ENCODE results near the gene FUOM. TPM values are rescaled to one million over a fixed set of nuclear protein-coding genes. Genes with fewer than 3 reads are reported as not detected.
A peak's percentile ranks its signal among the peaks of the same experiment; 100 is the strongest.

The FUOM gene
- total and polyA plus RNA-seq, 9 of the 15 experiments (the other 6 are each of a cell fraction or from before 2014, with no cell fraction given): 1.8 to 96.1 (median 27.0) TPM

DNA sequence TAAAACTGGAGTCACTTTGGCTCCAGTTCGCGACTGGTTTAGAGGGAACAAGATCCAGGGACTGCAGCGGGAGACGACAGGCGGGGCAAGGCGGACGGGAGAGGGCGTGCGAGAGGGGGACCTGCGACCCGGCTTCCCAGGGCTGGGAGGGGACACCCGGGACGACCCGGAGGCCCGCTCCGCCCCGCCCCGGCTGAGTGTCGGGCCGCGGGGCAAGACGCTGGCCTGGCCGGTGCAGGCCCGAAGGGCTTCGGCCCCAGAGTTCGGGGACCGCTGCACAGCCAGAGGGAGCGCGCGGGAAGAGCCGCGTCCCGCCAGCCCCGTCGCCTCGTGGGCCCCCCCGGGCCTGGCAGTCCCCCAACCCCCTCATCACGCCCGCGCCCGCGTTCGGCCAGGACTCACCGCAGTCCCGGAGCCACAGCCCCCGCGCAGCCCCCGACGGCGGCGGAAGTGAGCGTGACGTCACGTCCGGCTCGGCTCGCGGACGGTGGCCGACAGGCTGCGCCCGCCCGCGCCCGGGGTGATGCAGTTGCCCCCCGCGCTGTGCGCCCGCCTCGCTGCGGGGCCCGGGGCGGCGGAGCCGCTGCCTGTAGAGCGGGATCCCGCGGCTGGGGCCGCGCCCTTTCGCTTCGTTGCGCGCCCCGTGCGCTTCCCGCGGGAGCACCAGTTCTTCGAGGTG is 49.3 kb downstream of the FUOM start, which contains the start of the genes TUBGCP2 and ZNF511 (continued):
- TF ChIP-seq MYBL2 (IDR thresholded peaks at IDR 0.05; ENCODE audit: low read depth) (no peak), MYBL2 (CRISPR knock-in tag; IDR thresholded peaks at IDR 0.05; ENCODE audit: borderline replicate concordance) (no peak), ZNF764 (CRISPR knock-in tag; IDR thresholded peaks at IDR 0.05; ENCODE audit: low read depth) (no peak), MEF2D (tag; conservative IDR thresholded peaks at IDR 0.05; ENCODE audit: low read depth) (no peak), NELFE (IDR thresholded peaks at IDR 0.05; ENCODE audit: insufficient read depth, insufficient read length) (no peak), CEBPB (tag; IDR thresholded peaks at IDR 0.05) (no peak), ZNF644 (tag; IDR thresholded peaks at IDR 0.05; ENCODE audit: low read depth) (no peak), RBM22 (IDR thresholded peaks at IDR 0.05; ENCODE audit: low read depth, low read length, poor library complexity, severe bottlenecking) (no peak), ZNF444 (CRISPR knock-in tag; IDR thresholded peaks at IDR 0.05) (no peak), ETV6 (IDR thresholded peaks at IDR 0.05; ENCODE audit: borderline replicate concordance in 1 of 2, low read depth in 2 of 2, low read length in 1 of 2) (no peak), ETV6 (CRISPR knock-in tag; IDR thresholded peaks at IDR 0.05; ENCODE audit: borderline replicate concordance) (no peak), ZNF384 (IDR thresholded peaks at IDR 0.05; ENCODE audit: low read depth, low read length) (no peak), HNRNPH1 (optimal IDR thresholded peaks at IDR 0.05; ENCODE audit: low read depth, low read length) (no peak)
- TF ChIP-seq, protein P1, sequence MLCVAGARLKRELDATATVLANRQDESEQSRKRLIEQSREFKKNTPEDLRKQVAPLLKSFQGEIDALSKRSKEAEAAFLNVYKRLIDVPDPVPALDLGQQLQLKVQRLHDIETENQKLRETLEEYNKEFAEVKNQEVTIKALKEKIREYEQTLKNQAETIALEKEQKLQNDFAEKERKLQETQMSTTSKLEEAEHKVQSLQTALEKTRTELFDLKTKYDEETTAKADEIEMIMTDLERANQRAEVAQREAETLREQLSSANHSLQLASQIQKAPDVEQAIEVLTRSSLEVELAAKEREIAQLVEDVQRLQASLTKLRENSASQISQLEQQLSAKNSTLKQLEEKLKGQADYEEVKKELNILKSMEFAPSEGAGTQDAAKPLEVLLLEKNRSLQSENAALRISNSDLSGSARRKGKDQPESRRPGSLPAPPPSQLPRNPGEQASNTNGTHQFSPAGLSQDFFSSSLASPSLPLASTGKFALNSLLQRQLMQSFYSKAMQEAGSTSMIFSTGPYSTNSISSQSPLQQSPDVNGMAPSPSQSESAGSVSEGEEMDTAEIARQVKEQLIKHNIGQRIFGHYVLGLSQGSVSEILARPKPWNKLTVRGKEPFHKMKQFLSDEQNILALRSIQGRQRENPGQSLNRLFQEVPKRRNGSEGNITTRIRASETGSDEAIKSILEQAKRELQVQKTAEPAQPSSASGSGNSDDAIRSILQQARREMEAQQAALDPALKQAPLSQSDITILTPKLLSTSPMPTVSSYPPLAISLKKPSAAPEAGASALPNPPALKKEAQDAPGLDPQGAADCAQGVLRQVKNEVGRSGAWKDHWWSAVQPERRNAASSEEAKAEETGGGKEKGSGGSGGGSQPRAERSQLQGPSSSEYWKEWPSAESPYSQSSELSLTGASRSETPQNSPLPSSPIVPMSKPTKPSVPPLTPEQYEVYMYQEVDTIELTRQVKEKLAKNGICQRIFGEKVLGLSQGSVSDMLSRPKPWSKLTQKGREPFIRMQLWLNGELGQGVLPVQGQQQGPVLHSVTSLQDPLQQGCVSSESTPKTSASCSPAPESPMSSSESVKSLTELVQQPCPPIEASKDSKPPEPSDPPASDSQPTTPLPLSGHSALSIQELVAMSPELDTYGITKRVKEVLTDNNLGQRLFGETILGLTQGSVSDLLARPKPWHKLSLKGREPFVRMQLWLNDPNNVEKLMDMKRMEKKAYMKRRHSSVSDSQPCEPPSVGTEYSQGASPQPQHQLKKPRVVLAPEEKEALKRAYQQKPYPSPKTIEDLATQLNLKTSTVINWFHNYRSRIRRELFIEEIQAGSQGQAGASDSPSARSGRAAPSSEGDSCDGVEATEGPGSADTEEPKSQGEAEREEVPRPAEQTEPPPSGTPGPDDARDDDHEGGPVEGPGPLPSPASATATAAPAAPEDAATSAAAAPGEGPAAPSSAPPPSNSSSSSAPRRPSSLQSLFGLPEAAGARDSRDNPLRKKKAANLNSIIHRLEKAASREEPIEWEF (CRISPR knock-in tag; IDR thresholded peaks at IDR 0.05): no peak
- TF ChIP-seq, protein P2, sequence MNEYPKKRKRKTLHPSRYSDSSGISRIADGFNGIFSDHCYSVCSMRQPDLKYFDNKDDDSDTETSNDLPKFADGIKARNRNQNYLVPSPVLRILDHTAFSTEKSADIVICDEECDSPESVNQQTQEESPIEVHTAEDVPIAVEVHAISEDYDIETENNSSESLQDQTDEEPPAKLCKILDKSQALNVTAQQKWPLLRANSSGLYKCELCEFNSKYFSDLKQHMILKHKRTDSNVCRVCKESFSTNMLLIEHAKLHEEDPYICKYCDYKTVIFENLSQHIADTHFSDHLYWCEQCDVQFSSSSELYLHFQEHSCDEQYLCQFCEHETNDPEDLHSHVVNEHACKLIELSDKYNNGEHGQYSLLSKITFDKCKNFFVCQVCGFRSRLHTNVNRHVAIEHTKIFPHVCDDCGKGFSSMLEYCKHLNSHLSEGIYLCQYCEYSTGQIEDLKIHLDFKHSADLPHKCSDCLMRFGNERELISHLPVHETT (CRISPR knock-in tag; conservative IDR thresholded peaks at IDR 0.05 in 1 of 2, IDR thresholded peaks at IDR 0.05 in 1 of 2): peak in 1 of 2 experiments; percentile 88; a peak in 2 of 4 replicates
- TF ChIP-seq, protein P3, sequence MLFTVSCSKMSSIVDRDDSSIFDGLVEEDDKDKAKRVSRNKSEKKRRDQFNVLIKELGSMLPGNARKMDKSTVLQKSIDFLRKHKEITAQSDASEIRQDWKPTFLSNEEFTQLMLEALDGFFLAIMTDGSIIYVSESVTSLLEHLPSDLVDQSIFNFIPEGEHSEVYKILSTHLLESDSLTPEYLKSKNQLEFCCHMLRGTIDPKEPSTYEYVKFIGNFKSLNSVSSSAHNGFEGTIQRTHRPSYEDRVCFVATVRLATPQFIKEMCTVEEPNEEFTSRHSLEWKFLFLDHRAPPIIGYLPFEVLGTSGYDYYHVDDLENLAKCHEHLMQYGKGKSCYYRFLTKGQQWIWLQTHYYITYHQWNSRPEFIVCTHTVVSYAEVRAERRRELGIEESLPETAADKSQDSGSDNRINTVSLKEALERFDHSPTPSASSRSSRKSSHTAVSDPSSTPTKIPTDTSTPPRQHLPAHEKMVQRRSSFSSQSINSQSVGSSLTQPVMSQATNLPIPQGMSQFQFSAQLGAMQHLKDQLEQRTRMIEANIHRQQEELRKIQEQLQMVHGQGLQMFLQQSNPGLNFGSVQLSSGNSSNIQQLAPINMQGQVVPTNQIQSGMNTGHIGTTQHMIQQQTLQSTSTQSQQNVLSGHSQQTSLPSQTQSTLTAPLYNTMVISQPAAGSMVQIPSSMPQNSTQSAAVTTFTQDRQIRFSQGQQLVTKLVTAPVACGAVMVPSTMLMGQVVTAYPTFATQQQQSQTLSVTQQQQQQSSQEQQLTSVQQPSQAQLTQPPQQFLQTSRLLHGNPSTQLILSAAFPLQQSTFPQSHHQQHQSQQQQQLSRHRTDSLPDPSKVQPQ (CRISPR knock-in tag; IDR thresholded peaks at IDR 0.05; ENCODE audit: borderline replicate concordance): no peak
- TF ChIP-seq, protein P4, sequence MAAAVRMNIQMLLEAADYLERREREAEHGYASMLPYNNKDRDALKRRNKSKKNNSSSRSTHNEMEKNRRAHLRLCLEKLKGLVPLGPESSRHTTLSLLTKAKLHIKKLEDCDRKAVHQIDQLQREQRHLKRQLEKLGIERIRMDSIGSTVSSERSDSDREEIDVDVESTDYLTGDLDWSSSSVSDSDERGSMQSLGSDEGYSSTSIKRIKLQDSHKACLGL (CRISPR knock-in tag; IDR thresholded peaks at IDR 0.05; ENCODE audit: borderline replicate concordance, poor library complexity, severe bottlenecking): no peak

Data from K562 (cell line).